M059J (cell line): Measurements from ENCODE around the gene EYA3. TPM values are rescaled to one million over a fixed set of nuclear protein-coding genes. Genes with fewer than 3 reads are reported as not detected.

ENCODE experiments used
- DNase-seq: peaks from one replicate; pipeline ENCODE4 v3.0.0-alpha.2; 2012; ENCODE audit warnings: low read depth
- total RNA-seq: library from RNA; depleted of rRNA; stranded (reverse); fragments of >200 nt; shearing (Covaris generic); gene quantifications from 2 replicates; pipeline ENCODE4 v1.2.3, GENCODE V29; 2014

EYA3 gene
- total RNA-seq, 1 experiment from 2014 or later: 25.4 TPM

DNA sequence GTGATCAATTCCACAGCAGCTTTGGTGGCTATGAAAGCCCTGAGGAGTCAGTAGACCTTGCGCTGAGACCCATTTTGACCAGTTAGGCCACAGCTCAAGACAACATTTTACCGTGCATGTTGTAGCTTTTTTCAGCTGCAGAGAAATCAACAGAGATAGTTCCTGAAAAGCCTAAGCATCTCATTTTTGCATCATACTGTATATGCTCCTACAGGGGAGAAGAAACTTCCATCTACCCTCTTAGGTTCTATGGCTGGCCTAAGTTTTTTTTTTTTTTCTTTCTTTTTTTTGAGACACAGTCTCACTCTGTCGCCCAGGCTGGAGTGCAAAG, 24.8 kb upstream of the EYA3 start:
- no peak for DNase-seq

- DNase-seq: peak; percentile 99
Observed at GRCh38 chr1:28112388-28113241, 24.2 kb upstream of the EYA3 start.

DNA sequence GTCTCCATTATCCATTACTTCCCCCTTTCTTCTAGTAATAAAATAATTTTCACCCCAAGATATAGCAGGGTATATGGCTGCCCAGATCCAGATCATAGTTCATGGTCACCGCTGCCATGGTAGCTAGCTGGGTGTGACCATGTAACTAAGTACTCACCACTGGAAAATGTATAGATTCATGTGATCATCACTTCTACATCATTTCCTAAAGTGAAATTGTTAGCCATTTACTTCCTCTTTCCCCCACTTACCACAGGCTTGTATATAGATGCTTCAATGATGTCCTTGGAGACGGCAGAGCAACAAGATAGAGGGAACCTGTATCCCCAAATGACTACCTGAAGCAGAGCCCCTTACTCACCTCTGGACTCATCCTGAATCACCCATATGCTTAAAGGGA, 22.7 kb upstream of the EYA3 start:
- DNase-seq: no peak

DNA sequence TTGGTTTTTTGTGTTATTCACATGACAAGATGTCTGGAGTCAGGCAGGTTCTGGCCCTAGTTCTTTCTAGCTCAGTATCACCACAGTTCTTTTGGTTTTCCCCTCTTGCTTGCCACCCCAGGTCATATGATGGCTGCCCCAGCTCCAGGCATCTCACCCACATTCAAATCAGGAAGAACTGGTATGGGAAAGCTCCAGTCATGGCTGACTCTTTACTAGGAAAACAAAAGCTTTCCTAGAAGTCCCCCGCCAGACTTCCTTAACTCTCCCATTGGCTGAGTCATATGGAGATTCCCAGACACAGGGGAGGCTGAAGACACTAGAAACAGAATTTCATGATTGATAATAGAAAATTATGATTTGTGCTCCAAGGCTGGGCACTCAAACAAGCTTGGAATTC, 22.1 kb upstream of the EYA3 start:
- DNase-seq: peak; percentile 55

GRCh38 chr1:28109639-28110038, 21.2 kb upstream of the EYA3 start:
- DNase-seq: no peak

- DNase-seq: no peak
Observed at GRCh38 chr1:28108001-28108400, 19.6 kb upstream of the EYA3 start.

GRCh38 chr1:28104866-28105467, 16.6 kb upstream of the EYA3 start:
- DNase-seq: peak; percentile 73

- DNase-seq: no peak
Observed at GRCh38 chr1:28102189-28102588, 13.8 kb upstream of the EYA3 start.

DNA sequence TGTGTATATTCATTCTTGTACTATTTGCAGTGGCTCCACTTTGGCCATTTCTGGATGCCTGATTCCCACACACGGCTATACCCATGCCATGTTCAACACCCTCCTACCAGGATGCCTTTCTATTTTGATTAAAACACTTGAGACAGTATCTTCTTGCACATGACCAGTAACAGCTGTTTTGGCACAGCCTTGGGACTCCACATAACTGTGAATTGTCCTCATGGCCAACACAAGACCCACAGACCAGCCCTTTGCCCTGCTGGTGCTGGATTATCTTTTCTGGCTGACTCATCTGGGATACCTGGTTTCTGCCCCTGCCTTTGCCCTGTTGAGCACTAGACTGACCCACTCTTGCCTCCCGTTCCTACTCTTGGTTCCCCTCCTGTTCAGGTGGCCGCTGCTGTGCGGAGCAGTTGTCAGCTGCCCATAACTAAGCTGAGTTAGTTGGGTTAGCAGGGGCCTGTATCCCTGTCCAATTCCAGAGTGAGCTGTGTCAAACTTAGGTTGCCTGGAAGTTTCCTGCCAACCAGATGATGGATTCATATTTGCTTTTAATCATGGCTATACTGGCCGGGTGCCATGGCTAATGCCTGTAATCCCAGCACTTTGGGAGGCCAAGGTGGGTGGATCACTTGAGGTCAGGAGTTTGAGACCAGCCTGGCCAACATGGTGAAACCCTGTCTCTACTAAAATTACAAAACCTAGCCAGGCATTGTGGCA, 10.8 kb upstream of the EYA3 start:
- DNase-seq: peak; percentile 66

GRCh38 chr1:28097100-28097472, 8.7 kb upstream of the EYA3 start:
- no peak for DNase-seq

DNA sequence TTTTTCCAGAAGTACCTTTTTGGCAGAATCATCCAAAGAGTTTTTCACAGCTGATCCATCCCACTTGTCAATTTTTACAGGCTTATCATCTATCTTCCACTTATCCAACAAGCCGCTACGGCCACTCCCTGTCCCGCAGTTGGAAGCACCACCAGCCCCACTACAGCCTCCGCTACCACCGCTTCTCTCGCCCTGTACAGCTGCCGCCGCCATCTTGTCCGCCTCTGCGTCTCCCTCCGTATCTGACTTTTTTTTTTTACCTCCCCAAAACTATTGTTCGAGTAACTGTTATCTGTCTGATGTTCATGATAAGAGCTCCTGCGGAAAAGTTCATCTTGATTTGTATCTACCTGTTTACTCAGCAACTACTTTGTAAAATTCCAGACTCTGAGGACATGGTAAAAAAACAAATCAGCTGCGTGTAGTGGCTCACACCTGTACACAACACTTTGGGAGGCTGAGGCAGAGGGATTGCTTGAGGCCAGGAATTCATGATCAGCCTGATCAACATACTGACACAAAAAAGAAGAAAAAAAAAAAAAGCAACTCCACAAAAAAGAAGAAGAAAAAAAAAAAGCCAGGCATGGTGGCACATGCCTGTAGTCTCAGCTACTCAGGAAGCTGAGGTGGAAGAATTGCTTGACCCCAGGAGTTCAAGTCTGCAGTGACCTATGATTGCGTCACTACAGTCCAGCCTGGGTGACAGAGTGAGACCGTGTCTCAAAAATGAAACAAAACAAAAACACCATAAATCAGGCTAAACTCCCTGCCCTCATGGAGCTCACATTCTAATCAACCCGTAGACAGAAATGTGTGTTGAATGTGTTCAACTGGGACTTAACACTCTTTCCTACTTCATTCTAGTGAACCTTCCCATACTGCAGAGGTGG, 8.0 kb upstream of the EYA3 start:
- DNase-seq: peak; percentile 40

DNA sequence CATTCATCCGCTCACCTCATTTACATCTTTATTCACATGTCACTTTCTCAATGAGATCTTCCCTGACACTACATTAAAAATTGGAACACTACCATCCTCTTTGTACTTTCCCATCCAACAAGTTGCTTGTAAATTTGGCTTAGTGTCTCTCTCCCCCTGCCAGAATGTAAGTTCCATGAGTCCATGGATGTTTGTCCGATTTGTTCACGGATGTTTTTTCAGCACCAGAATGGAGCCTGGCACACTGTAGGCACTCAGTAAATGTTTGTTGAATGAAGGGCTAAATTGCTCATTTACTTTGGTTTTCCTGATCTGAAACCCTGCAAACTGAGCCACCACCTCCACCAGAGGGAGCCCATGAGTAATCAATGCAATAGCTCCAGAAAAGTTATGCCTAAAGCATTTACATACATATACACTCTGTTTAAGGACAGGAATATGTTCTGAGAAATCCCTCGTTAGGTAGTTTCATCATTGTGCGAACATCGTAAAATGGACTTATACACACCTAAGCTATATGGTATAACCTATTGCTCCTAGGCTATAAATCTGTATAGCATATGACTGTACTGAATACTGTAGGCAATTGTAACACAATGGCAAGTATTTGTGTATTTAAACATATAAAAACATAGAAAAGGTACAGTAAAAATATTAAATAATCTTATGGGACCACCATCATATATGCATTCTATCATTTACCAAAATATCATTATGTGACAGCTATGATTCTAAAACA, 2.8 kb upstream of the EYA3 start:
- DNase-seq: peak; percentile 72

GRCh38 chr1:28087614-28088167, 719 bp downstream of the EYA3 start:
- DNase-seq: peak; percentile 57

DNA sequence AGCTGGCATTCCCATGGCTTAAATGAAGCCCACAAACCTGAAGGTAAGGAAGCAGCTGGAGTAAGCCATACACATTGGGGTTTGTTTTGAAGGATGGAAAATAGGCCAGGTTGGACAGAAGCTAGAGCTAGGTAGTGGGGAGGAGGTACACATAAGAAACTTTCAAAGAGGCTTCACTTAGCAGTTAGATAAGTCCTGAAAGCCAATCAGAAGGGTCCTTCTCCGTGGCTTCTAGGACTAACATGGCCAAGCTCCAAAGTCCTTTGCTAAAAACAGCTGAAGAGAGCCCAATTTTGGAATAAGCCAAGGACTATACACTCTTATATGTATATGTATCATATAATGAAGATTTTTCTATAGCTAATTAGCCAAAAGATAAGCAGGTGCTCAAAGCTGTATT, 1.8 kb downstream of the EYA3 start:
- no peak for DNase-seq

DNA sequence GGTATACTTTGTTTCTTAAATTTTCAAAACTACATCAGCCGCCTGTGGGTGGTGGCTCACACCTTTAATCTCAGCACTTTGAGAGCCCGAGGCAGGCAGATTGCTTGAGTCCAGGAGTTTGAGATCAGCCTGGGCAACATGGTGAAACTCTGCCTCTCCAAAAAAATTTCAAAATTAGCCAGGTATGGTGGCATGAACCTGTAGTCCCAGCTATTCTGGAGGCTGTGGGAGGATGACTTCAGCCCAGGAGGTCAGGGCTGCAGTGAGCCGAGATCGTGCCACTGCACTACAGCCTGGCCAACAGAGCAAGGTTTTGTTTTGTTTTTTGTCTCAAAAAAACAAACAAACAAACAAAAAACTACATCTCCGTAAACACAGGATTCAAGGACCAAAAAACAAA, 3.3 kb downstream of the EYA3 start:
- DNase-seq: no peak

DNA sequence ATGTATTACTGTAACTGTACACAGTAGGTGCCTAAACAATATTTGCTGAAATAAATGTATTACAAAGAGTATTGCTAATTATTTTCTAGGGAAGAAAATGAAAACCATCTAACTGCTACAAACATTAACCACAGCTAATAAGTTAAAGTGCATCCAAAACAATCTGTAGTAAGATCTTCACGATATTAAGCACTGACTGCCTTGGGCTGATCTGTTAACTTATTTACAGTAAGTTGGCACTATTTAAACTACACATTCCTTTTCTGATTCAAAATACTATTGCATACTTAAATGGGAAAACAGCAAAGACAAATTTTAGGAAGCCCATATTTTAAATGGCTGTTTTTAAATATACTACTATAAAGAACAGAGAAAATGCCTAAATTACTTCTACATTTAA, 4.5 kb downstream of the EYA3 start:
- DNase-seq: no peak

GRCh38 chr1:28078680-28079626, 9.5 kb downstream of the EYA3 start:
- peak; percentile 82 for DNase-seq

DNA sequence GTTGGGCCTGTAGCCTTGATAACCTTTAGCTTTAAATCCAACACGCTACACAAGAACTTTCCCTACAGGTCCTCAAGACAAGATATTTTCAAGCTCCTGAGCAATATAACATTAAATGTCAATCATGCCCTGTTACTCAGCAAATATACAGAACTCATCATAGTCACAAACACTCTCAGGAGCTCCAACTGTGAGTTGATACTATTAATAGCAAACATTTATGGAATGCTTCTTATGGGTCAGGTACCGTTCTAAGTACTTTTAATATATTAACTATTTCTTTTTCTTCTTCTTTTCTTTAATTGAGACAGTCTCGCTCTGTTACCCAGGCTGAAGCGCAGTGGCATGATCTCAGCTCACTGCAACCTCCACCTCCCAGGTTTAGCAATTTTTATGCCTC, 10.1 kb downstream of the EYA3 start:
- no peak for DNase-seq

DNA sequence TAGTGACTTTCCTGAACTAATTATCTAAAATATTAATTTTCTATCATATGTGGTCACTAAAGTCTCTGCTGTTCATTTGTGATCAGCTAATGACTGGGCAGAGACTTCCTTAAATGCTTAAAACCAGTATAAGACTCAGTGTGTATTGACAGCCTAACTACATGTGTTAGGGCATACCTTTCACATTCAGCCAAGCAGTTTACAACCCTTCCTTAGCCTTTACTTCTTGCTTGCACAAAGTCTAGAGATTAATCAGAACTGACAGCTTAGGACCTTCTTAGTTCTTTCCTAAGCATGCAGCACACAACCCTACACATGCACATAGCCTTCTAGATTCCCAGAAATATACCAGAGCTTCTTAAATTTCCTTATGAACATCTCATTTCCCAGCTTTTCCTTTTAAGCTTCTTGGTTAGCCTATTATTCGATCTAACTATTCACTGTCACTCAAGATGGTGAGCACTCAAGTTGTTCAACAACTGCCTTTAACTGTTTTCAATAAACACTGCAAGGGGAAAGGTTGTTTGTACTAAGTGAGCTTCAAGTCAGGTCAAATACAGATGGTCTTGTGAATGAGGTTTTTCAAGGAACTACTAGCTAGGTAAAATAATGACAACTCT, 13.4 kb downstream of the EYA3 start:
- DNase-seq: no peak
